ENCODE data around the gene AGPAT3. TPM values are rescaled to one million over a fixed set of nuclear protein-coding genes. Genes with fewer than 3 reads are reported as not detected.
"Not testable (repeated sequence)": the region's sequence is repeated elsewhere in the genome, so short reads cannot be mapped to it uniquely, and the experiment has no call there.

The AGPAT3 gene
- total RNA-seq, 1 donor from 2014 or later: 65.9 TPM

DNA sequence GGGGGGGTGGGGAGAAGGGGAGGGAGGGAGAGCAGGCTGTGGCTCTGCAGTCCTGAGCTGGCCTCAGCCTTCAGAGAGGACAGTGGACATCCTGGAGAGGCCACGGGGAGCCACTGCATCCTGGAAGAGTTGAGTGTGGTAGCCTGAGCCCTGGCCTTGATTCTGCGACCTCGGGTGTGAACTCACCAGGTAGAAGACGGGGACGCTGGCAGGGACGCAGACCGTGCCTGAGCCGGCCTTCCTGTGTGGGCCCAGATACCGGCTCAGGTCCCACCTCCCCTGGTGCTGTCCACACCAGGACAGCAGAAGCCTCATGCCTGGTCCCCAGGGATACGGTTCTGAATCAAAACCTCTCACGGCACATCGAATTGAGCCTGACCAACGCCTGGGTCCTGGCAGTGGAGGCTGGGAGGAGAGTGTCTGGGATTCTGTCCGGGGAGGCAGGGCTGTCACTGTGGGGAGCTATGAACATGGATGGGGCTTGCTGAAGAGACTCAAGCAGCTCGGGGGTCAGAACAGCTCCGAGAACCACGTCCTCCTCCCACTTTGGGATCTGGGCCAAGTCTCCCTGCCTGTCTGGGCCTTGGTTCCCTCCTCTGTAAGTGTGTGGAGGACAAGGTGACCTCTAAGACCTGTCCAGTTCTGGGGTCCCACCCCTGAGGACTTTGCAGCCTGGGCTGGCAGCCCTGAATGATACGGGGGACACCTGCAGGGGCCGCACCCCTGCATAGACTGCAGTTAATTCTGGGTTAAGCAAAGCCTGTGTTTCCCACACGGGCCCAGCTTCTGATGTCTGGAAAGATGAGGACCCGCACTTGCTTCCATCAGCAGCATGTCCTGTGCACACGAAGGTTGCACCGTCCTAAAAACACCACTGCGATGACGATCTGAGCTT, 45.3 kb upstream of the AGPAT3 start:
- H3K9me3 ChIP-seq: no peaks in the 10 kb centered on the region
- DNase-seq (ENCODE audit: low spot score in 2 of 2): no peak
- intact Hi-C loops (cut with DNase I): no loop called here
- no peak overlapping the region for H3K4me3 ChIP-seq
- H3K4me1 ChIP-seq: no peaks in the 10 kb centered on the region
- H3K27me3 ChIP-seq: no peaks in the 10 kb centered on the region
- no peak overlapping the region for H3K27ac ChIP-seq
- H3K36me3 ChIP-seq: no peaks in the 10 kb centered on the region
- TF ChIP-seq, protein P1, sequence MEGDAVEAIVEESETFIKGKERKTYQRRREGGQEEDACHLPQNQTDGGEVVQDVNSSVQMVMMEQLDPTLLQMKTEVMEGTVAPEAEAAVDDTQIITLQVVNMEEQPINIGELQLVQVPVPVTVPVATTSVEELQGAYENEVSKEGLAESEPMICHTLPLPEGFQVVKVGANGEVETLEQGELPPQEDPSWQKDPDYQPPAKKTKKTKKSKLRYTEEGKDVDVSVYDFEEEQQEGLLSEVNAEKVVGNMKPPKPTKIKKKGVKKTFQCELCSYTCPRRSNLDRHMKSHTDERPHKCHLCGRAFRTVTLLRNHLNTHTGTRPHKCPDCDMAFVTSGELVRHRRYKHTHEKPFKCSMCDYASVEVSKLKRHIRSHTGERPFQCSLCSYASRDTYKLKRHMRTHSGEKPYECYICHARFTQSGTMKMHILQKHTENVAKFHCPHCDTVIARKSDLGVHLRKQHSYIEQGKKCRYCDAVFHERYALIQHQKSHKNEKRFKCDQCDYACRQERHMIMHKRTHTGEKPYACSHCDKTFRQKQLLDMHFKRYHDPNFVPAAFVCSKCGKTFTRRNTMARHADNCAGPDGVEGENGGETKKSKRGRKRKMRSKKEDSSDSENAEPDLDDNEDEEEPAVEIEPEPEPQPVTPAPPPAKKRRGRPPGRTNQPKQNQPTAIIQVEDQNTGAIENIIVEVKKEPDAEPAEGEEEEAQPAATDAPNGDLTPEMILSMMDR (IDR thresholded peaks at IDR 0.05): no peak

DNA sequence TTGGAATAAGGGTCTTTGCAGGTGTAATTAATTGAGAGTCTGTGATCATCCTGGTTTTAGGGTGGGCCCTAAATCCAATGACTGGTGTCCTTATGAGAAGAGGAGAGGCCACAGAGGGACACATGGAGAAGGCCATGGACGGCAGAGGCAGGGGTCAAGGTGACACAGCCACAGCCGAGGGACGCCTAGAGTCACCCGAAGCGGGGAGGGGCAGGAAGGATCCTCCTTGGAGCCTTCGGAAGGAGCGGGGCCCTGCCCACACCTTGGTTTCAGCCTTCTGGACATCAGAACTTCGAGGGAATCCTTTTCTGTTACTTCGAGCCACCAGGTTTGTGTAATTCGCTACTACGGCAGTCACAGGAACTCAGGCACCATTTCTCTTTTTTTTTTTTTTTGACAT, 44.6 kb upstream of the AGPAT3 start:
- Histone ChIP-seq H3K4me1 (no peaks in the 10 kb centered on the region), H3K4me3 (no peak overlapping the region), H3K27me3 (no peaks in the 10 kb centered on the region), H3K9me3 (no peaks in the 10 kb centered on the region), H3K36me3 (no peaks in the 10 kb centered on the region), H3K27ac (no peak overlapping the region)
- DNase-seq (ENCODE audit: low spot score in 2 of 2): no peak
- intact Hi-C loops (cut with DNase I): no loop called here
- TF ChIP-seq, protein P1 (IDR thresholded peaks at IDR 0.05): no peak

DNA sequence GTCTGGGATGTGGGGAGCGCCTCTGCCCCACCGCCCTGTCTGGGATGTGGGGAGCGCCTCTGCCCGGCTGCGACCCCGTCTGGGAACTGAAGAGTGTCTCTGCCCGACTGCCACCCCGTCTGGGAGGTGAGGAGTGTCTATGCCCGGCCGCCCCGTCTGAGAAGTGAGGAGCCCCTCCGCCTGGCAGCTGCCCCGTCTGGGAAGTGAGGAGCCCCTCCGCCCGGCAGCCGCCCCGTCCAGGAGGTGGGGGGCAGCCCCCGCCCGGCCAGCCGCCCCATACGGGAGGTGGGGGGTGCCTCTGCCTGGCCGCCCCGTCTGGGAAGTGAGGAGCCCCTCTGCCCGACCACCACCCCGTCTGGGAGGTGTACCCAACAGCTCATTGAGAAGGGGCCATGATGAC, 42.9 kb upstream of the AGPAT3 start:
- H3K36me3 ChIP-seq; intact Hi-C loops (cut with DNase I); H3K4me1 ChIP-seq; H3K4me3 ChIP-seq; H3K27me3 ChIP-seq; H3K27ac ChIP-seq; DNase-seq (ENCODE audit: low spot score in 2 of 2); H3K9me3 ChIP-seq: not testable (repeated sequence)

DNA sequence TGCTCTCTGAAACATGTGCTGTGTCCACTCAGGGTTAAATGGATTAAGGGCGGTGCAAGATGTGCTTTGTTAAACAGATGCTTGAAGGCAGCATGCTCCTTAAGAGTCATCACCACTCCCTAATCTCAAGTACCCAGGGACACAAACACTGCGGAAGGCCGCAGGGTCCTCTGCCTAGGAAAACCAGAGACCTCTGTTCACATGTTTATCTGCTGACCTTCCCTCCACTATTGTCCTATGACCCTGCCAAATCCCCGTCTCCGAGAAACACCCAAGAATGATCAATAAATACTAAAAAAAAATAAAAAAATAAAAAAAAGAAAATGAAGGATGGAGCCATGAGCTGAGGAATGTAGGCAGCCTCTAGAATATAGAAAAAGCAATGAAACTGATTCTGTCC, 42.3 kb upstream of the AGPAT3 start:
- DNase-seq (ENCODE audit: low spot score in 2 of 2); H3K4me3 ChIP-seq; H3K9me3 ChIP-seq; intact Hi-C loops (cut with DNase I); H3K4me1 ChIP-seq; H3K36me3 ChIP-seq; H3K27ac ChIP-seq; H3K27me3 ChIP-seq: not testable (repeated sequence)

DNA sequence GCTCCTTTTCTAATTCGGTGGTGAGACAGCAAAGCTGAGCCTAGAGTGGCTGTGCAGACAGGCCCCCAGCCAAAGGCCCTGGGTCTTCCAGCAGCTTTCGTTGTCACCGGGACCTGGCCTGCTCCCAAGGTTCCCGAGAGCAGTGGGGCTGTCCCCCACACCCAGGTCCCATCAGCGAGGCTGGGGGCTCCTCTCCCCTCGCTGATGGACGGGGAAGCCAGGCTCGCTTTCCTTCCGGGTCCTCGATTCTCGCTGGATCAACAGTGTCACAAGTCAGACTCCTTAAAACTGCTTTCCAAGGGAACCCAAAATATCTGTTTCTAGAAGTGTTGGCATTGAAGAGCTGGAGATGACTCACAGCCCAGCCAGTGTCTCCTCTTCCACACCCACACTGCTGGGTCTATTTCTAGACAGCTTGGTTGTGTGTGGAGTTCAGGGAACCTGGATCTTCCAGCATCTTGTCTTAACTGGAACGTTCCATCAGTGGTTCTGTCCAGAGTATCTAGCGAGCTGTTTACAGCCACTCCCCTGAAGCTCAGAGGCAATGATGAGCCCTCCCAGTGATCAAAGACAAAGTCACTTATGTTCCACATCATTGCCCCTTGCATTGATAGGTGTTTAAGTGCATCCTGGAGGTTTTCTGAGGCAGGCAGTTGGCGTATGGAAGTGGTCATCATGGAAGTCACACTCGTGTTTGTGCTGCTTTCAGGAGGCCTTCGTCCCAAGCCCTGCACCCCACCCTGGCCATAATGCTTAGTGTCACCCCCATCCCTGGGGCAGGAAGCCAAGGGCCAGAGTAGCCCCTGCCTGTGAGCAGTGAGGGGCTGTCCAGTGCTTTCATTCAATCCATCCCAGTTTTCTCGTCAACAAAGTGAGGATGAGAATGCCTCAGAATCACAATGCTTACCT, 40.4 kb upstream of the AGPAT3 start:
- no peak overlapping the region for H3K4me3 ChIP-seq
- no peak for DNase-seq (ENCODE audit: low spot score in 2 of 2)
- H3K27me3 ChIP-seq: no peaks in the 10 kb centered on the region
- intact Hi-C loops (cut with DNase I): no loop called here
- H3K36me3 ChIP-seq: no peaks in the 10 kb centered on the region
- no peaks in the 10 kb centered on the region for H3K9me3 ChIP-seq
- TF ChIP-seq, protein P1 (IDR thresholded peaks at IDR 0.05): no peak
- no peak overlapping the region for H3K27ac ChIP-seq
- no peaks in the 10 kb centered on the region for H3K4me1 ChIP-seq

DNA sequence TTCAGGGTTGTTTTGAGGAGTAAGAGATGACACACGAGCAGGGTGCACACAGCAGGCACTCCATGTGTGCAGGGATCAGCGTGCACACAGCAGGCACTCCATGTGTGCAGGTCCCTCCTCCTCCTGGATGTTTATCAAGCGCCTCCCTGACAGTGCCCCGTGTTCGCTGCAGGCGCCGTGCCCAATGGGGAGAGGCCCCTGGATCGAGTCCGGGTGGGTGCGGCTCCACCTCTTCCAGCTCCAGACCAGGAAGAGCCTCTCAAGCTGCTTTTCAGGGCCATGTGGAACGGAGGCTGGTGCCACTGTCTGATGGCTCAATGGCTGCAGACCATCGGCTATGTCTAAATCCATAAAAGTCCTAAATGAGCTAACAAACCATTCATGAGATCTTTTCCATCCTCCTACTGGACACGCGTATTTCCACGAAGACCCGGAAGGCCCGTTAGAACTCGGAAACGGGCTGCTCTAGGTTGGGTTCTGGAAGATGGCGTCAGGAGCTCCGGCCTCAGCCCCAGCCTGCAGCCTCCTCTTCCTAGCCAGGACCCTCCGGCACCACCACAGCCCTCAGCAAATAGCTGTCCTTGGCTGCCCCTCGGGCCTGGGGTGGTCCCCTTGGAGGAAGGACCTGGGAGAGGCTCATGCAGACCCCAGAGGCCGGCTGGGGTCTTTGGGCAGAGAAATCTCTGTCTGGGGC, 39.6 kb upstream of the AGPAT3 start:
- intact Hi-C loops (cut with DNase I): no loop called here
- DNase-seq (ENCODE audit: low spot score in 2 of 2): no peak
- no peaks in the 10 kb centered on the region for H3K4me1 ChIP-seq
- no peaks in the 10 kb centered on the region for H3K9me3 ChIP-seq
- no peaks in the 10 kb centered on the region for H3K27me3 ChIP-seq
- TF ChIP-seq, protein P1 (IDR thresholded peaks at IDR 0.05): no peak
- no peak overlapping the region for H3K4me3 ChIP-seq
- no peak overlapping the region for H3K27ac ChIP-seq
- no peaks in the 10 kb centered on the region for H3K36me3 ChIP-seq

Measured in ascending aorta (tissue), 2 donors.